ENCODE data around the gene KRT86. TPM values are rescaled to one million over a fixed set of nuclear protein-coding genes. Genes with fewer than 3 reads are reported as not detected.

The KRT86 gene
- total RNA-seq, 2 donors from 2014 or later: not detected

GRCh38 chr12:52291267-52291935 lies 17.0 kb downstream of the KRT86 start, which contains the start of gene KRT81:
Gene KRT81, minus strand, starts transcription at chr12:52291534. Its CDS starts 69 bp downstream, at chr12:52291465.
- Histone ChIP-seq H3K4me3 (ENCODE audit: low read length) (no peak within 1 kb of the TSS), H3K9me3 (ENCODE audit: control insufficient read depth, low read length) (no peaks in the 10 kb centered on the region), H3K36me3 (ENCODE audit: control insufficient read depth, insufficient read depth, low read length) (no peaks in the 10 kb centered on the region), H3K9ac (ENCODE audit: extremely low read depth, low read length, poor library complexity, severe bottlenecking) (no peak within 1 kb of the TSS), H3K27me3 (ENCODE audit: control insufficient read depth, insufficient read depth, low read length, poor library complexity, severe bottlenecking) (peaks cover 28% of the 10 kb centered on the region), H3K27ac (ENCODE audit: low read depth, low read length) (no peak within 1 kb of the TSS), H3K4me1 (ENCODE audit: control insufficient read depth, insufficient read depth, low read length) (no peaks in the 10 kb centered on the region)
- Mint-ChIP-seq H3K27ac (no peak within 1 kb of the TSS), H3K4me1 (no peaks in the 10 kb centered on the region), H3K36me3 (ENCODE audit: low read depth) (no peaks in the 10 kb centered on the region), H3K9me3 (no peaks in the 10 kb centered on the region), H3K4me3 (no peak within 1 kb of the TSS), H3K27me3 (ENCODE audit: insufficient read depth) (peaks cover 28% of the 10 kb centered on the region)
- 90% methylated on average over 18 to 23 of the region's 32 CpGs for WGBS, 2 experiments (ENCODE audit: insufficient coverage in 1 of 2, insufficient read length in 1 of 2)
- no peak for TF ChIP-seq CTCF (conservative IDR thresholded peaks at IDR 0.05)
- DNase-seq: peak; percentile 60

GRCh38 chr12:52293926-52294325 lies 19.5 kb downstream of the KRT86 start:
- no peak for TF ChIP-seq CTCF (conservative IDR thresholded peaks at IDR 0.05)
- no peaks in the 10 kb centered on the region for H3K4me1 ChIP-seq (ENCODE audit: control insufficient read depth, insufficient read depth, low read length)
- H3K4me3 Mint-ChIP-seq: no peak overlapping the region
- no peak overlapping the region for H3K9ac ChIP-seq (ENCODE audit: extremely low read depth, low read length, poor library complexity, severe bottlenecking)
- H3K27ac ChIP-seq (ENCODE audit: low read depth, low read length): no peak overlapping the region
- no peaks in the 10 kb centered on the region for H3K9me3 ChIP-seq (ENCODE audit: control insufficient read depth, low read length)
- 91% methylated on average over 1 of the region's 1 CpG; no CpG with 5 or more reads in 1 of the 2 experiments for WGBS, 2 experiments (ENCODE audit: insufficient coverage in 1 of 2, insufficient read length in 1 of 2)
- H3K36me3 ChIP-seq (ENCODE audit: control insufficient read depth, insufficient read depth, low read length): no peaks in the 10 kb centered on the region
- no peak overlapping the region for H3K4me3 ChIP-seq (ENCODE audit: low read length)
- H3K27ac Mint-ChIP-seq: no peak overlapping the region
- DNase-seq: peak; percentile 23
- H3K27me3 Mint-ChIP-seq (ENCODE audit: insufficient read depth): peaks cover 49% of the 10 kb centered on the region
- H3K4me1 Mint-ChIP-seq: no peaks in the 10 kb centered on the region
- peaks cover 50% of the 10 kb centered on the region for H3K27me3 ChIP-seq (ENCODE audit: control insufficient read depth, insufficient read depth, low read length, poor library complexity, severe bottlenecking)
- H3K36me3 Mint-ChIP-seq (ENCODE audit: low read depth): no peaks in the 10 kb centered on the region
- H3K9me3 Mint-ChIP-seq: no peaks in the 10 kb centered on the region

- 71 to 80% methylated on average over 1 of the region's 1 CpG for WGBS, 2 experiments (ENCODE audit: insufficient coverage in 1 of 2, insufficient read length in 1 of 2)
- DNase-seq: no peak
- no peaks in the 10 kb centered on the region for H3K9me3 Mint-ChIP-seq
- H3K9ac ChIP-seq (ENCODE audit: extremely low read depth, low read length, poor library complexity, severe bottlenecking): no peak overlapping the region
- no peaks in the 10 kb centered on the region for H3K4me1 ChIP-seq (ENCODE audit: control insufficient read depth, insufficient read depth, low read length)
- H3K4me3 ChIP-seq (ENCODE audit: low read length): no peak overlapping the region
- H3K27ac ChIP-seq (ENCODE audit: low read depth, low read length): no peak overlapping the region
- no peak overlapping the region for H3K27ac Mint-ChIP-seq
- H3K27me3 ChIP-seq (ENCODE audit: control insufficient read depth, insufficient read depth, low read length, poor library complexity, severe bottlenecking): peaks cover 50% of the 10 kb centered on the region
- H3K36me3 ChIP-seq (ENCODE audit: control insufficient read depth, insufficient read depth, low read length): no peaks in the 10 kb centered on the region
- no peak overlapping the region for H3K4me3 Mint-ChIP-seq
- no peaks in the 10 kb centered on the region for H3K4me1 Mint-ChIP-seq
- peaks cover 56% of the 10 kb centered on the region for H3K27me3 Mint-ChIP-seq (ENCODE audit: insufficient read depth)
- H3K36me3 Mint-ChIP-seq (ENCODE audit: low read depth): no peaks in the 10 kb centered on the region
- H3K9me3 ChIP-seq (ENCODE audit: control insufficient read depth, low read length): no peaks in the 10 kb centered on the region
- no peak for TF ChIP-seq CTCF (conservative IDR thresholded peaks at IDR 0.05)
Measured at GRCh38 chr12:52294803-52295202, 20.4 kb downstream of the KRT86 start.

All from endodermal cell (in vitro differentiated cells).